ENCODE results near the gene MTMR10.

MTMR10 gene

DNA sequence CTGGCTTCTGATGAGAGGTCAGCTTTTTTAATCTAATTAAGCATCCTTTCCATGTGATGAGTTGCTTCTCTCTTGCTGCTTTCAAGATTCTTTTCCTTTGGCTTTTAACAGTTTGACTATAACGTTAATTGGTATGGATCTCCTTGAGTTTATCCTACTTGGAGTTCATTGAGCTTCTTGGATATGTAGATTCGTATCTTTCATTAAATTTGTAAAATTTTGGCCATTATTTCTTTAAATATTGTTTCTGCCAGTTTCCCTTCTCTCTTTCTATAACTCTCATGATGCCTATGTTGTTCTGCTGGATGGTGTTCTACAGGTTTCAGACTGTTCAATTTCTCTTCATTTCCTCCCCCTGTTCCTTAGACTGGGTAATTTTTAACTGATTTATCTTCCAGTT lies 21.0 kb upstream of the MTMR10 start:
- no peak for DNase-seq (ENCODE audit: low spot score)

DNA sequence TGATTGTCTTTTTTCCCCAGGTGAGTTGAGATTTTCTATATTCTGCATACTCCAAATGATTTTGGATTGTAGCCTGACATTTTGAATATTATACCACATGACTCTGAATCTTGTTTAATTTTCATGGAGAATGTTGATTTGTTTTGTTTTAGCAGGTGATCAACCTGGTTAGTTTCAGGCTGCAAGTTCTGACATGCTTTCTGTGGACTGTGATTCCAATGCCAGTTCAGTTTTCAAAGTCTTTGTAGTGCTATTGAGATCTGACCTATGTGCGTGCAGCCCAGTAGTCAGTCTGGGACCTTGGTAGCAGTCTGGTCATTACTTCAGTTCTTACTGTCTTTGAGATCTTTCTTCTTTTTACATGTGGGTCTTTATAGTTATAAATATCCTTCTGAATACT lies 18.6 kb upstream of the MTMR10 start:
- DNase-seq (ENCODE audit: low spot score): no peak

DNA sequence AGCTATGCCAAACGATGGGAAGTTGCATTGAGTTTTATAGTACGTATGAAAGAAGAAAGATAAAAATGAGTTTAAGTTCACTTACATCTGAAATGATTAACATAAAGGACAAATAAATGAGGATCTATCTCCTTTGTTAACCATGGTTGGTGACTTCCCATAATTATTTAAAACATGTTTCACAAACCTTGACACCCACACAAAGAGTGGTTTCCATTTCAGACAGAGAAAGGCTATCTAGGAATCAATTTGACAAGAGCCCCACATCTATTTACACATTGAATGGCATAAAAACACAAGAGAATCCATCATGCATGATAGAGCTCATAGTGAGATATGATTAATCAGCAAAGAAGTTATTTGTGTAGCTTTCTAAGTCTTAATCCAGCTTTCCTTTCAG lies 14.2 kb upstream of the MTMR10 start:
- DNase-seq (ENCODE audit: low spot score): no peak

DNA sequence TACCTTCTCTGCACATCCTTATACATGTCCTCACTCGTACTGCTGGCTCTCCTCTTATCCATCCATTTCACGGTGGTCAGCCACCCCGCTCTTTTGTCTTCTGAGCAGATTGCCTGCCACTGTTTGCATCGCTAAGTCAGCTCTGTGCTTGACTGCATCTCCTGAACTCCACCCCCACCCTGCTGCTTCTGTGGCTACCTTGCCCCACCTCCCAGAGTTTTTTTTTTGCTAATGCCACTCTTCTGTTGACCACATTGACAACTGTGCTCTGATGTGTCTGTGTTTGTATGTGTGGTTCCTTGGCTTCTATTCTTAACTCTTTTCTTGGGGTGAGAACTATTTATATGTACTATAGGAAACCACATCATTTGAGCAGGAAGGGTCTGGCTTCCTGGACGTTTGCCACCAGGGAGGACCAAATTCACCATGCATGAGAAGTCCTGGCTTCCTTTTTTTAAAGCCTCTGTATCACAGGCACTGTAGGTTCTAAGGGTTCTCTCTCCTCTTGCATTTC lies 12.8 kb upstream of the MTMR10 start:
- DNase-seq (ENCODE audit: low spot score): peak; percentile 67

DNA sequence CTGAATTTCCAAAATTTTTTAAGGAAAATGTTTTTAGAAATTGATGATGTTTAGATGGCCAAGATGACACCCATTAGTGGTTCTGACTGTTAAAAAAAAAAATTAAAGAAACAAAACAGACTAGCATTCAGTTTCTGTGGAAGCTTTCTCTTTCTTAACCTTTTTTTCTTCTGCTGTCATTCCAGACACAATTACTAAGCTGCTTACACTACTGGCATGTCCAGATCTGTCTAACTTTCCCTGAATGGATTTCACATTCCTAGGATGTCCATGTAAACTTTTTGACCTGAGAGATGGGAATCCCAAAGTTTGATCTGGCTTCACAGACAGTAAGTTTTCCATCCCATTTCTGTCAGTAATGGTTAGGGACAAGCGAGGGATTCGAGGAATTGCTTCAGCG lies 10.3 kb upstream of the MTMR10 start:
- DNase-seq (ENCODE audit: low spot score): no peak

DNA sequence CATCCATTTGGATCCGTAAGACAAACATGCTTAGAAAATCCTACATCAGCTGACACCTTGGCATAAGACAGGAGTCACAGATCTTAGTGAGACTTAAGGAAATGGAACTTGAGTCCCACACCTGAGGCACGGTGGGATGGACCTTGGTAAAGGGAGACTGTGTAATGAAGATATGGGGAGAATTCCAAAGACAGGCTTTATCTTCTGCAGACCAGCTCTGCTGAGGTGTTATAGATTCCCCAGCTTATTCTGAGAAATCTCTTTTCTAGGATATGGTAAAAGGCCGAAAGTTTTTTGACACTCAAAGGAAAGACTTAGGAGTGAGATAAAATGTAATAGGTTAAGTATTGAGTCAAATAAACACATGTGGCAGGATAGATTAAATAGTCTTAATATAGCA lies 8.3 kb upstream of the MTMR10 start:
- DNase-seq (ENCODE audit: low spot score): no peak

DNA sequence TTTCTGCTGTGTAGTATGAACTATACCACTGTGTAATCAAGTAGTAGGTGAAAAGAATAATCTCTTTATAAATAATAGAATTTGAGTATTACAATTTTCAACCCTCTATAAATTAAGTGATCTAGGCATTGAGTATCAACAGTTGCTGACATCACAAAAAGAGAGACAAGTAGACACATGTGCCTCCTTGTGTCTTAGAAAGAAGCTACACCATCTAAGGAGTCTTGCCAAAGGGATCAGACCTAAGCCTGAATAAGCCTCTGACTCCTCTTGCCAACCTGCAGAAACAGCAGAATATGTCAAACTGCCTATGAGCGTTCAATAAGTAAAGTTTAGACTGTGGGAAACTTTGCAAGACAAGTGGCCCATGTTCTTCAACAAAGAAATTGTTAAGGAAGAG lies 5.8 kb upstream of the MTMR10 start:
- no peak for DNase-seq (ENCODE audit: low spot score)

DNA sequence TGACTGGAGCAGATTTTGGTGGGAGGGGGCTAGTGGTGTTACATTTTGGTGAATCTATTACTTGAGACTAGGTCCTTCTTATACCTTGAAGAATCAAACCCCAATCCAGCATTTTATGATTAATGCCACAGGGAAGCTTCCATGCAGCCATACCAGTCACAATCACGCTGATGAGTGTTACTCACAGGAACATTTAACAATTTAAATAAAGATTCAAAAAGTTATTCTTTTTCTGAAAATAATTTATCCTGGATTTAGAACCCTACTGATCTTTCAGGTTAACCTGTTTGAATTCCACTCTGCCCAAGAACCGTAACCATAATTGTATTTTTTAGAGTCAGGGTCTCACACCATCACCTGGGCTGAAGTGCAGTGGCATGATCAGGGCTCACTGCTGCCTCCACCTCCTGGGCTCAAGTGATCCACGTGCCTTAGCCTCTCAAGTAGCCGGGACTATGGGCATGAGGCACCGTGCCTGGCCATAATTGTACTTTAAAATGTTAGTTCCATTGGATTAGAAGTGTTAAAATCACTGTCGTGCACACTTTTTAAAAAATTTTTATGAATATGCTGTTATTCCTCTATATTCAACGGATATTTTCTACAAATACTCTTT lies 929 bp upstream of the MTMR10 start:
- peak; percentile 16 for DNase-seq (ENCODE audit: low spot score)

DNA sequence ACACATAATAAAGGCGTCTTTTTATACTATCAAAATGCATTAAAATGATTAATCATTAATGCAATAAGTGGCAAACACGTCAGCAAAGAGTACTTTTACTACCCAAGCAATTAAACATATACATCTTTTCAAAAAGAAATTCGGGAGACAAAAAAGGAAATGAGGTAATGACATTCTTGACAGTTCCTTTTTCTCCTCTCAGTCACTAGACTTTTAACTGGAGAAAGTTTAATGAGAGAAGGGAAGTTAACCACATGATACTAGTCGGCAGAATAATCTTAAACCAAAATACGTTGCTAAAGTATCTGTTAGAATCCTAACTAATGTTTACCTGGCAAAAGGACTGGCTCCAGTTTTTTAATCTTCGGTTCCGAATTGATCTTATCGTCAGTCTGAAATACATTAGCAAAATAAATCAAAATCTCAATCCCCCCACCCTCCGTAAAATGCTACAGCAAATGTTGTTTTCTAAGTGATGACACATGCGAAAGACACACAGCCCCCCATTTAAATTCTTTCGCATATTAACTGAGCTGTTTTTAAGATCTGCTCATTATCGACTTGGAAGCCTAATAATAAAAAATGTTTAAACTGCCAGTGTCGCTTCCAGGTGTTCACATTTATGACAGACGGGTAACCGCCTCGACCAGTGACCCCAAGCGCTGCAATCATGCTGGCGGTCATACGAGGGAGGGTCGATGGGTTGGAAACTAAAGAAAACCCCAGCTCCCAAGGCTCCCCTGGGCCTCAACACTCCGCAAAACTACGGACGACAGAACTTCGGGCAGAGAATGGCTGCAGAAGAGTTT lies 778 bp downstream of the MTMR10 start:
- DNase-seq (ENCODE audit: low spot score): peak; percentile 74

- peak; percentile 70 for DNase-seq (ENCODE audit: low spot score)
These were observed 1.4 kb downstream of the MTMR10 start for GRCh38 chr15:30990036-30990435.

GRCh38 chr15:30985081-30985531 lies 6.3 kb downstream of the MTMR10 start:
- DNase-seq (ENCODE audit: low spot score): peak; percentile 82

- DNase-seq (ENCODE audit: low spot score): peak; percentile 97
These were observed 6.9 kb downstream of the MTMR10 start for GRCh38 chr15:30984542-30984941.

DNA sequence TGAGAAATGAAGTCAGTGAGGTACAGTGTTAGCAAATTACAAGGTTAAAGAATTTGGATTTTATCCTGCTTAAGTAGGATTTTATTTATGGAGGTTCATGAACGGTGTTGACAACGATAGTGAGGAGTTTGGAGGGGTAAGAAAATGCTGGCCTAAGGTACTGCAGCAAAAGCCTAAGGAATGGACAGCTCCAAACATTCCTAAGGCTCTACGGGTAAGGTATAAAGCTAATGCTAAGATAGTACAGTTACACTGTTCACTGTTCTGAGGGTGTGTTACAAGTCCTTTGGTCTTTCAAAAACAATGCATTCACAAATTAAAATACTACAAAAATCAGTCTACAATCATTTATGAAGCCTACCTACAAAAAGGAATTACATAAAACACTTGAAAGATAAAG lies 7.3 kb downstream of the MTMR10 start:
- no peak for DNase-seq (ENCODE audit: low spot score)

GRCh38 chr15:30979457-30979856 lies 12.0 kb downstream of the MTMR10 start:
- DNase-seq (ENCODE audit: low spot score): peak; percentile 40

DNA sequence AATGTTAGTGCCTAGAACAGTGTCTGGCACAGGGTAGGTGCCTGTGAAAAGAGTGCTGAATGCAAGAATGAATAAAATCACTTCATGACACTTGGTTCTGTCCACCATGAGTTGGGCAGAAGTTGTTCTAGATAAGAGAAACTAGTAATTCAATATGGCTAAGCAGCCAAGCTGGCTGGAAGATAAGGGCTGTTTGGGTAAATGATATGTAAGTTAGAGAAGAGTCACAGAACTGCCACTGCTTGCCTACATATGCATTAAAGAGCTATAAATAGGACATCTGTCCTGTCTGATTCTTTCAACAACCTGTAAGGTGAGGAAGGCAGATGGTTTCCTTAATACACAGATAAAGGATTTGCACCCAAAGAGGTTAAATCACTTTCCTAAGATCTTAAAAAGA lies 13.1 kb downstream of the MTMR10 start:
- peak; percentile 5 for DNase-seq (ENCODE audit: low spot score)

DNA sequence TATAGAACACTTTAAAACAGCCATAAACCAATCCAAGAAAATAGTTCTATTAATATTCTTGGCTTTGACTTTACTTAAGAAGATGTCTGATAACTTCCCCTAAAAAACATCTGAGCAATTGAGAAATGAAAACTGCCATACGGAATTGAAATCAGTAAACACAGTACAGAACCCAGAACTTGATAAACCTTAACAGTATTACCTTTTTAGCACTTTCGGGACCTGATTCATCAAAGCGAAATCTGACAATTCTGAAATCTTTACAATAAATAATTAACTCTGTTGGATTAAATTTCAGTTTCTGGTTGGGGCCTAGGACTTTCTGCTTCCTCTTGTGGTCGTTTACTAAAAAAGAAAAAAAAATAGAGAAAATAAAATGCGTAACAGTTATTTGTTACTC lies 17.3 kb downstream of the MTMR10 start:
- DNase-seq (ENCODE audit: low spot score): no peak

GRCh38 chr15:30973379-30973778 lies 18.0 kb downstream of the MTMR10 start:
- peak; percentile 92 for DNase-seq (ENCODE audit: low spot score)

DNA sequence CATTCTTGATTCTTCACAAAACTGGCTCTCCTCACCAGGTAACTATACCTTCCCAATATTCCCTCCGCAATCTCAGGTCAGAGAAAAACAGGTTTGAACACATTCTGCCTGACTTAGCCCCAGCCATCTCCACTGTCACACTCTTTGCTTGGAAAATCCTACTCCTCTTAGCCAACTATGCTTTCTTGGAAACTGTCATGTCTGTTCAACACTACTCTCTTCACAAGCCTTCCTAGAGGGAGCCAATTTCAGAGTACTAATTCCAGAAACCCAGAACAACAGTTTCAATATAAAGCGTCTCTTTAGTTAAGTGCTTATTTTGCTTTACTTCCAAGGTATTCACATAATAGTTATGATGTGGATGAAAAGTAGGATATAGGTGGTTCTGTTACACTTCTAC lies 21.7 kb downstream of the MTMR10 start:
- no peak for DNase-seq (ENCODE audit: low spot score)

- no peak for DNase-seq (ENCODE audit: low spot score)
These were observed 27.7 kb downstream of the MTMR10 start for GRCh38 chr15:30963681-30964080.

DNA sequence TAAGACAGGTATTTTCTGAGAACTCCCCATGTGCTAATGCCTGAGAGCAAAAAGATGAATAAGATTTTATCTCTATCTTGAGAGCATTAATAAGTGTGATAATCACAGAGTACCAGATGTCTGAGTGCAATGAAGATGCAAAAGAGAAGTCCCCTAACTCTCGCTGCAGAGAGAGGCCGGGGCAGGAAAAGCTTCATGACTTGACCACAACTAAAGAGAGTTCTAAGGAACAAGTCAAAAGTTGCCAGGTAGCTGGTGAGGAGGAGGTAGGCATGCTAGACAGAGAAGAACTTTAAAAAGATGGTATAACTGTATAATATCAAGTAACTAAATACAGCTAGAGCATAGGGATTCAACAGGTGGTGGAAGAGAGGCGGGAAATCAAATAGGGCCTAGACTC lies 28.8 kb downstream of the MTMR10 start:
- DNase-seq (ENCODE audit: low spot score): no peak

GRCh38 chr15:30962079-30962478 lies 29.3 kb downstream of the MTMR10 start:
- no peak for DNase-seq (ENCODE audit: low spot score)

DNA sequence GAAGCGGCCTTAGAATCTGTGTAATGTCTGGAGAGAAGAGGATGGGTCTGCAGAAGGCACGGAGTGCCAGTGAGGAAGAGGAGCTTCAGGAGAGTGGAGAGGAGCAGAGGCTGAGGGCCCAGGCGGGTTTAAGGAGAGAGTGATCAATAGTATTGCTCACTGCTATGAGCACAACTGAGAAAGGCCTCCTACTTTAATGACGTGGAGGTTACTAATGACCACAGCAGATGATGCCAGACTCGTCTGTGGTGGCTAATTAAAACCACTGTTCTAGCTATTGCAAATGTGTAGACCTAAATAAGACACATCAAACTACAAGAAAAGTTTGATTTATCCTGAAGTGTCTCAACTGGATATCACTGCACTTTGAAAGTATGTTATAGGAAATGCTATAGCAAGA lies 33.2 kb downstream of the MTMR10 start:
- no peak for DNase-seq (ENCODE audit: low spot score)

Measured in pons (tissue), 1 donor.